GM10266 (cell line): Measurements from ENCODE around the gene TSHZ2.

Source experiments
- DNase-seq: peaks from one replicate; pipeline ENCODE4 v3.0.0; 2012; ENCODE audit errors: extremely low spot score
- TF ChIP-seq, protein P1 (sequence below): IDR thresholded peaks from 2 replicates; pipeline ENCODE4 v1.5.1; 2012; ENCODE audit warnings: mild to moderate bottlenecking, low read depth; ENCODE audit not compliant: control insufficient read depth, insufficient read depth; ENCODE audit errors: missing control alignments

TSHZ2 gene

DNA sequence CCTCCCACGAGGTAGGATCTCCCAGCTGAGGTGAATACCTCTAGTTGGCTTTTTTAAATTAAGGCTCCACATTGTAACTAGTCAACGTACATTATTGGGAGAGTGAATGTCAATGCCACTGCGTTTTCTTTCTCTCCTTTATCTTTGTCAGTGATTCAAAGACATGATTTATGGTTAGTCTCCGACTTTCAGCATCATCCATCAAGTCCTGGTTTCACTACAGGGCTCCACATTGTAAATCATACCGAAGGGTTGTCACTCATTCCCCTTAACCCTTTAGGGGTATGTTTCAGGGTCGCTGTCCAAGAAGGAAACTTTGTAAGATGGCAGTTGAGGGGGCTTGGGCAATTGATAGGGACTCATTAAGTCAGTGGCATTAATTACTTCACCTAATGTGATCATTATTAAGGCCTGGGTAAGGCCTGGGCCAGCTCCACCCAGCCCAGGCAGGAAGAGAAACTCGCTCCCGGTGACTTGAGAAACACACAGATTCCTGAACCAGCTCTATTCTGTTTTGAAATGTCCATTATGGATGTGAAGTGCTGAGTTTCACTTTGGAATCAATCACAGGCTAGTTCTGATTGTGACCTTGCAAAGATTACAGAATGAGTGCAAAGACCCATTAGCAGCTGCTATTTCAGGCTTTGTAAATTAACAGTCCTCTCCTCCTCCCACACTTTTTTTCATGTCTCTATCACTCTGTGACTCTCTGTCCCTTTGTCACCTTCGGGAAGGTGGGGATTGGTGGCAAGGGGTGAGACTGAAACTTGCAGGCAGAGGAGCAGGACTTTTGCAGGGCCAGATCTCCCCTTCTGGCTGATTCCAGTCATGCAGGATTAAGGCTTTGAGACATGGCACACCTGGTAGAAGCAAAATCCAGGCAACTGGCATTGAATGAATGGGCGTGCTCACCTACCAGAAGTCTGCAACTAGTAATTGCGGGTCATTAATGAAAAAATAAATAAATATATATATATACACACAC is 222.4 kb downstream of the TSHZ2 start:
- TF ChIP-seq, protein P1, sequence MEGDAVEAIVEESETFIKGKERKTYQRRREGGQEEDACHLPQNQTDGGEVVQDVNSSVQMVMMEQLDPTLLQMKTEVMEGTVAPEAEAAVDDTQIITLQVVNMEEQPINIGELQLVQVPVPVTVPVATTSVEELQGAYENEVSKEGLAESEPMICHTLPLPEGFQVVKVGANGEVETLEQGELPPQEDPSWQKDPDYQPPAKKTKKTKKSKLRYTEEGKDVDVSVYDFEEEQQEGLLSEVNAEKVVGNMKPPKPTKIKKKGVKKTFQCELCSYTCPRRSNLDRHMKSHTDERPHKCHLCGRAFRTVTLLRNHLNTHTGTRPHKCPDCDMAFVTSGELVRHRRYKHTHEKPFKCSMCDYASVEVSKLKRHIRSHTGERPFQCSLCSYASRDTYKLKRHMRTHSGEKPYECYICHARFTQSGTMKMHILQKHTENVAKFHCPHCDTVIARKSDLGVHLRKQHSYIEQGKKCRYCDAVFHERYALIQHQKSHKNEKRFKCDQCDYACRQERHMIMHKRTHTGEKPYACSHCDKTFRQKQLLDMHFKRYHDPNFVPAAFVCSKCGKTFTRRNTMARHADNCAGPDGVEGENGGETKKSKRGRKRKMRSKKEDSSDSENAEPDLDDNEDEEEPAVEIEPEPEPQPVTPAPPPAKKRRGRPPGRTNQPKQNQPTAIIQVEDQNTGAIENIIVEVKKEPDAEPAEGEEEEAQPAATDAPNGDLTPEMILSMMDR: no peak
- DNase-seq: no peak

DNA sequence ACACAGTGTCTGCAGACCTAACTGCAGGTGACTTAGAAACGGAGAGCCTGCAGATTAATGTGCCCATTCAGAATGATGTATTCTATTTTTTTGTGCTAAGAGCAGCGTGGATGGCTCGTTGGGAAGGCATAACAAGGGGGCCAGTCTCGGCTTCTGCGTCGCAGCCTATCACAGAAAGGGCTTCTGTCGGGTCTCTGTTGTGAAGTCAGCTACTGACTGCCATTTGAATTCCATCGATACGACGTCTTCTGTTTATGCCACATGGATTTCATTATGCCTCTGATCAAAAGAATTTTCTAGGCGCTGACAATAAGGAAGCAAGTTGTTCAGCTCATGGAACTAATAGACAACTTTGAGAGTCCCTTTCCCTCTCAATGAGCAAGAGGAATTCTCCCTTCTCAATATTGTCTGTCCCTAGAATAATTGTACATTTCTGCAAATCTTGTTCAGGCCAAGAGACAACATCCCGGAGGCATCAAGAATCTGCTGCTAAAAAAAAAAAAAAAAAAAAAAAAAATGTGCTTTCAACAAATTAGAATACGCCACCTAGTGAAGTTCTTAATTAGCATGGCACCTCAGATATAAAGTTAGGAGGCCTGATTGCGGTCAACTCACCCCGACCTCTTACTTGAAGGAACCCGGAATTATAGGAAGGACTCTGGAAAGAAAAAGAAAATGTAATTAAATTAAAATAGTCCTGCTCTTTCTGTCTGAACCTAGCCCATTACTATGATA is 223.9 kb downstream of the TSHZ2 start:
- TF ChIP-seq, protein P1: no peak
- no peak for DNase-seq

DNA sequence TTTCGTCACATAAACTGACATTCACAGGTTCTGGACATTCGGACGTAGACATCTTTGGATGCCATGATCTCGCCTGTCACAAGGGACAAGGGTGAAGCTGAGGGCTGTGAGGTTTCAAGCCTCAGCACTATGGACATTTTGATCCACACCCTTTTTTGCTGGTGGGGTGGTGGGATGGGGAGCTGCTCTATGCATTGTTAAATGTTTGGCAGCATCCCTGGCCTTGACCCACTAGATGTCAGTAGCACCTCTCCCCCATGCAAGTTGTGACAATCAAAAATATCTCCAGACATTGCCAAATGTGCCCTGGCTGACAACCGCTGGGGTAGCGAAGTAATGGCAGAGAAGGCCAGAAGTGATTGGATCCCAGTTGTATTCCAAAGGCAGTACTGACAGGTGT is 229.4 kb downstream of the TSHZ2 start:
- DNase-seq: no peak
- TF ChIP-seq, protein P1: no peak

DNA sequence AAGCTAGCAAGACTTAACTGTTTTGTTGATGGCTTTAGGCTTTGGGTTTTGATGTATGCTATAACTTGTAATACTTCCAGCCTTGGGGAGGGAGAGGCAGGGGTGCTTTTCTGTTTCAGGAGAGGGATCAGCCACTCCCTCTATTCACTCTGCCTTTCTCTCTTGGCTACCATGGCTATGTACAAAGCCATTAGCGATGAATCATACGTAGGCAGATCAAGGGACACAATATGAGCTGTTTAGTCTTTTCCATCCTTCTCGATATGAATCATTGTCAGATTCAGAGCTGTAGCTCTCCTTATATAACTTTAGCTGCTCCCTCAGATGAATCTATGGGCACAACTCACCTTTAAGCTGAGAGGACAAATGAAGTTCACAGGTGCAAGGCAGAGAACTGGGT is 230.6 kb downstream of the TSHZ2 start:
- no peak for DNase-seq

DNA sequence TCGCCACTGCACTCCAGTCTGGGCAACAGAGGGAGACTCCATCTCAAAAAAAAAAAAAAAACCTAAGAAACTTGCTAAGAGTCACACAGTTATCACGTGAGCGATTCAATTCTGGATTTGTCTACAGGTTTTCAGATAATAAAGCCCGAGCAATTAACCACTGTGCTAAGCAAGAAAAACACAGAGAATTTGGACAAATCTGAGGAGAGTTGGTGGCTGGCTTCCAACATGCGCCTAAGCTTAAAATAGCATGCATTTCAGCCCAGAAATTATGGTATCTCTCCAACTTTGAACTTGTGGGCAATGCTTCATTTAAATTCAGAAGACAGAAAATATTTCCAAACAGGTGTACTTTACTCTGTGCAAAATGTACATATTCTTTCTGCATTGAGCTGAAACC is 232.9 kb downstream of the TSHZ2 start:
- no peak for DNase-seq
- TF ChIP-seq, protein P1: no peak

More for the DNA sequence above, 230.6 kb downstream of the TSHZ2 start:
- TF ChIP-seq, protein P1: no peak

DNA sequence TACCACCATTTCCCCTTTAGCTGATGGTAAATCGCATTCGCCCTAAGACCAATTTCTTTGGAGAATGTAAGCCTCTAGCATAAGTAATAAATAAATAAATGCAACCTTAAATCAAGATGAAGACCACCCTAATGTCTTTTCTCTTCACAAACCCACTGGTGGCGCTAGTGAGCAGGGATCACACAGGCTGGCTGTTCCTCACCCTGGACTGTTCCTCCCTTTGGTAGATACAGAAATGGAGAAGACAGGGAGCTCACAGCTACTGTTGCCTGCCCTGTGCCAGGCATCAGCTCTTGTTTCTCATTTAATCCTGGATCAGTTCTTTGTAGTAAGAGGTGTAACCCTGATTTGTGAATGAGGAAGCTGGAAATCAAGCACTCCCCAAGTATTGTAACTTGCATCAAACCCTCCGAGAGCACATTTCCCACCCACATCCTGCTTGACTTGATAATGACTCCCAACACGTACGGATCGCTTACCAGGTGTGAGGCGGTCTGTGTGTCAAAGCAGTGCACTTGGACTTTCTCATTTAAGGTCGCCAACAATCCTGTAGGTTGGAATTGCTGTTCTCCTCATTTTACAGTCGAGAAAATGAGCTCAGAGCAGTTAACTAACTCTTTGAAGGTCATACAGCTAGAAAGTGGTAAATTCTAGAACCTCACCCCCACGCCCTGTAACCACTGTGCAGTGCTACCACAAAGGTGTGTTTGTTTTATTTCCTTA is 236.1 kb downstream of the TSHZ2 start:
- no peak for DNase-seq
- TF ChIP-seq, protein P1: no peak

DNA sequence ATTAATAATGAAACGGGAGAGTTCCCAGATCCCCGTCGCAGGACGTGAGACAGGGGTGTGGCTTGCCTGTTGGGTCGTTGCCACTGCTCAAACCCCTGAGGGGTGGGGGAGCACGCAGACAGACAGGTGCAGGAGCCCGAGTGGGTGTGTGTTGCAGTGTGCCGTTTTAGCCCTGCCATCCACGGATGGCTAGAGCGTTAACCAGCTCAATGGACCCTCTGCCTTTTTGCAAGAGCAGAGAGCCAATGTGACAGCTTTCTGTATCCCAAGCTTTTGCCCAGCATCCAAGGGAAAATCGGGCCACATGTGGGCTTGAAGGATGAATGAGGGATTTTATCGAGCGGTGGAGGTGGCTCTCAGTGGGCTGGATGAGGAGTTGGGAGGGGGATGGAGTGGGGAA is 237.9 kb downstream of the TSHZ2 start:
- TF ChIP-seq, protein P1: no peak
- DNase-seq: no peak
